NCI-H748 (cell line): ENCODE results near the gene KY.
"Not testable (repeated sequence)": the region's sequence is repeated elsewhere in the genome, so short reads cannot be mapped to it uniquely, and the experiment has no call there.

Source experiments
- DNase-seq: peaks from one replicate; lab custom pipeline; 2025; ENCODE audit not compliant: unreplicated experiment; lab: John Stamatoyannopoulos, UW

The KY gene

GRCh38 chr3:134605556-134605955 is 45.3 kb downstream of the KY start:
- DNase-seq: no peak

DNA sequence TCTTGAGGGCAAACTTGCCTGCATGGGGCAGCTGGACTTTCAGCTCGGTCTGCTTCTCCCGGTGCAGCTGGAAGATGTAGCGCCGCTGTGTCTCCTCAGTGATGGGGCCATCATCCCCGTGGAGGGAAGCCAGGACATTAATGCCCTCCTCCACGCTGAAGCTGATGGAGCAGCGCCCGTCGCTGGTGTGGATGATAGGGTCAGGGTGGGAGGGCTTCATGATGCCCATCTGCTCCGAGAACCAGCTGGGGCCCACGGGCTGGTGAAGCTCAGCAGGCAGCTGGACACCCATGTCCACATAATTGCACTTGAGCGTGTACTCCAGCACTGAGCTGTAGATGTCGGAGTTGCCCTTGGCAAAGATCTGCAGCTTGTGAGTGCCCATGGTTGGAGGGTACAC is 46.9 kb downstream of the KY start:
- no peak for DNase-seq

DNA sequence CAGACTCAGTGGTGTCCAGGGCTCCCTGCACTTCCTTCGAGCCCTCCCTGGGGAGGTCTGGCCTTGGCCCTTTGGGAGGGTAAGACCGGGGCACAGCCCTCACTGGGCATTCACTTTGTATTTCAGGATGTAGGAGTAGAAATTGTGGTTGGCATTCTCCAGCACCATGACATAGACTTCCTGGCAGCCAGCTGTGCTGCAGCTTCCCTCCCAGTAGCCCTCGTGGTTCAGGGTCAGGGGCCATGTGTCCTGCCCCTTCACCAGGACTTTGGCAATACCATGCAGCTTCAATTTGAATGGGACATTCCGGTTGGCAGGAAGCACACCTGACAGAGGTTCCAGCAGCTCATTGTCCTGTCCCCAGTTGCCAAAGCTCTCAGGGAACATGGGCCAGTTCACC is 47.3 kb downstream of the KY start:
- no peak for DNase-seq

DNA sequence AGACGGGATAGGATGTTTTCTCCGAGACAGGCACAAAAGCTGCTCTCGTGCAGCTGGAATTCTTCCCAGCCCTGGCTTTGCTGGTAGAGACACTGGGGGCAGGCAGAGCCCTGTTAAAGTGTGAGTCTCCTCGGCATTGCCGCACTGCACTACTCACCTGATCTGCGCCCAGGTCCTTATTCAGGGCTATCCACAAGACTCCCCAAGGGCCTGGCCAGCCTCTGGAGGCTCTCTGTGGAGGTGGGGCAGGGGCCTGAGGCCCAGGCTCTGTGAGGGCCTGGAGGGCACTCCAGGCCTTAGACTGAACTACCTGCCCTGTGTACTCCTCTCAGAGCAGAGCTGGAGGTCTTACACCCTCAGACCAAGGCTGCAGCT is 48.4 kb downstream of the KY start:
- no peak for DNase-seq

DNA sequence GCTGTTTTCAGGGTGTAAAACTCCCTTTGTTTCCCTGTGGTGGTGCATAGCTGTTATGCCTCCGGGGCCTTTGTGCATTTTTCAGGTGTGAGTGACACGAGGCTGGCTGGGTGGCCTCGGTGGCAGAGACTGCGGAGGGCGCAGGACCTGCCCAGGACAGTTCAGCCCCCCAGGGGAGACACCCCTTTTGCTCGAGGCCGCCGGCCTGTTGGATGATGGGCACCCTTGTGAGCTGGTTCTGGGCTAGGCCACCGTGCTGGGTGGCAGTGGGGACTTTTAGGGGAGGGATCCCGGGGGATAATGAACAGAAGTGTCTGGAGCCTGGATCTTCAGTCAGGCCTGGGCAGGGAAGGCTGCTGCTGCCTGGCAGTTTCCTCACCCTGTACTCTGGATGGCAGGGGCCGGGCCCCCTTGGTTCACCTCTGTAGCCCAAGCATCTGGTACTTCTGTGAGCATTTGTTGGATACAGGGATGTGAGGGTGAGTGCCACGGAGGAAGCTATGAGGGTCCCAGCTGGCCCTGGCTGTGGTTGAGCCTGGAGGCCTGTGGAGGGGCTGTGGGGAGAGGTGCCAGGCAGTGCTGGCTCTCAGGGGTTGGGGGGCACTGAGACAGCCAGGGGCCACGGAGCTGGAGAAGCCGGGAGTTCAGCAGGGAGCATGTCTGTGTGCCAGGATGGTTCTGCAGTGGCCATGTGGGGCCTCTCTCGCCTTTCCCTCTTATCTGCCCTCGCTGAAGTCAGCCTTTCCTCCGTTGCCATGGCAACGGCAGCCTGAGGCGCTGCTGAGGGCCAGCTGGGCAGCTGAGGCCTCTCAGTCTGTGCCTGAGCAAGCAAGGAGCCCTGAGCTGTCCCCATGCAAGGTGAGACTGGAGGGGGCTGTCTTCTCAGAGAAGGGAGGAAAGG is 49.0 kb downstream of the KY start:
- DNase-seq: peak; percentile 85

DNA sequence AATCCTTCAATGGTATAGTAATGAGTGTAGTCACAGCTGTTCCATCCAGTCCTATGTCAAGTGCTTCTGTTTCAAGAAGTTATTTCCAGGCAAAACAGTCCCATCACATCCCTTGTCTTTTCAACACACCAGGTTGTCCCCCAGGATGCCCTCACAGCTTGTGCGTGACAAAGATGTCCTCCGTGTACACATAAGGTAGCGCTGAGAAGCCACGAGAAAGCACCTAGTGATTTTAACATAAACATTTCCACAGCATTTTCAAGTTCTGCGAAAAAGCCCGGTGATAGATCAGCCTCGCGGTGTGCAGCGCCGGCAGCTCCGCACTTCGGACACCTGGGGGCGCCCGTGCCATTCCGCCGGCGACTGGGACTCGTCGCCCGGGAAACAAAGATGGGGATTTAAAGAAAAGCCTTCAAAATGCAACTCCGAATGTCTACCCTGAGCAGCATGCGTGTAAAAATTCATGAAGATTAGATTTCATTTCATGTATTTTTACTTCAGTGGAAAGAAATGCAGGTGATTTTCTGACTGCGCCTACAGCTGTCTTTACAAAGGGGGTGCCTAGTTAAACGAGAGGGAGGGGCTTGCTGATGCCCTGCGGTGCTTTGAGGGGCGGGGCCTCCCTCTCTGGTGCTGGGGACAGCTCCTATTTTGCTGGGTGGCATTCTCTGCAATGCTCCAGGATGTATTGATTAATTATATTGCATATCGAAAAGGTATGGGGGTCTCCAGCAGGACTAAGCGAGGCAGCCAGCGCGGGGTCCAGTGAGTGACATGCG is 49.9 kb downstream of the KY start:
- DNase-seq: peak; percentile 69

DNA sequence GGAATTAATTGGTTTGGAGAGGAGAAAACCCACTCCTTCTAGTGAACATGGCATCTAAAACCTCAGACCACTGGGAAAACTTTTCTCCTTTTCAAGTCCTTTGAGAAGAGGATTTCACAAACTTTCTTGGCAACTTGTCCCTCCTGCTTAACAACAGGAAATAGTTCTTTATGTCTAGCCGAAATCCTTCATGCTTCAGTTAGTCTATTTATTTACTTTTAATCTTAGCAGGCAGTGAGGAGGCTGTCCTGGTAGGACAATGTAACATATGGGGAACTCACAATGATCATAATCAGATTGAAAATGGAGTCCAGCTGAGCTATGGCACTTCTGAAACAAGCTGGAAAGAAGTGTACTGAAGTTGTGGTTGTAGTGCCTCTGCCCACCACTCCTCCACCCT is 50.6 kb downstream of the KY start:
- DNase-seq: no peak

DNA sequence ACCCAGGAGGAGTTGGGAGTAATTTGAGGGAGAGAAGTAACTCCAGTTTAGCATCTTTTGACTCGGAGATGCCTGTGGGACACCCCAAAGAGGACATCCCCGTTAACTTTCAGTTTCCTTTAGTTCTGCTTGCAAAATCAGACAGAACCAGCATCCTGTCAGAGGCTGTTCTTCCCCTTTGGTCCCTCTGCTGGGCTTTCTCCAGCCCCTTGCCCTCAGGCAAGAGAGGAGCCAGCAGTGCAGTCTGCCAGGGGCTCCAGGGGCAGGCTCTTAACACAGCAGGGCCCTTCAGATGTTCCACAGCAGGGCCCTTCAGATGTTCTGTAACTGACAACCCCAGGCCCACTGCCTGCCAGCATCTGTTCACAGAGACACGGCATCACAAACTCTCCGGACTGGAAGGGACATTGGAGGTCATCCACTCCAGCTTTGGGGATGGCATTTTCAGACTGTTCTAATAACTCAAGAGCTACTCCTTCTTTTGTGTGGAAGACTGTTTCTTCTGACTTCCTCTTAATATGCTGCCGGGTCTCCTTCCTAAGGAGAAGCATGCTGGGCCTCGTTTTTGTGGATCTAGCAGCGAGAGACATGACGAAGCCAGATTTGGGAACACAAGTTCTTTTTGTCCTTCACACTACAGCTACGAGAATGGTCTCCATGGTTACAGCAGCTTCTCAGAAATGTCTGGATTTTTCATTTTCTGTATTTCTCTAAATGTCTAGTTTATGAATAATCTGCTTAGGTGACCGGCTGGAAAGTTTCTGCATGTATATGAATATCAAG is 51.9 kb downstream of the KY start:
- DNase-seq: no peak

DNA sequence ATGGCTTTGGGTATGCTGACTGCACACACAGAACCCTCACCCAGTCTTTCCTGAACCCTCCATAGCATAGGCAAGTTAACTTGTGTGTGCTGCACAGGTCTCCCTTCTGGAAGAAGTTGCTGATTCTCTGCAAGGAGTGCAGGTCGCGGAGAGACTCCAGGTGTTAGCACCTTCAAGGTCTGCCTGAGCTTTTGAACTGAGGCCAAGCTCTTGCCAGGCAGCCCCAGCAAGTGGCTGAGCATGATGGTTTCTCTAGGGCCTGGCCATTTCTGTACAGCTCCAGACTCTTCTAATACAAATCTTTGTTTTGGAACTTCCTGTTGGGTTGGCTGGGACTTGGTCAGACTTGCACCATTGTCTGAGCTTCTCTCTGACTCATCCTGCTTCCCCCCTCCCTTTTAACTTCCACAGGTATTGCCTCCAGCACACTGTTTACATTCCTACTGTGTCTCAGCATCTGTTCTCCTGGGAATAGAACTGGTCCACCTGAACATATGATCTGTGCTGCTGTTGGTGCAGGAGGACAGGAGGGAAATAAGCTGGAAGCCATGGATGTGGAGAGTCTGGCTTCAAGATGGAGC is 53.3 kb downstream of the KY start:
- DNase-seq: no peak

DNA sequence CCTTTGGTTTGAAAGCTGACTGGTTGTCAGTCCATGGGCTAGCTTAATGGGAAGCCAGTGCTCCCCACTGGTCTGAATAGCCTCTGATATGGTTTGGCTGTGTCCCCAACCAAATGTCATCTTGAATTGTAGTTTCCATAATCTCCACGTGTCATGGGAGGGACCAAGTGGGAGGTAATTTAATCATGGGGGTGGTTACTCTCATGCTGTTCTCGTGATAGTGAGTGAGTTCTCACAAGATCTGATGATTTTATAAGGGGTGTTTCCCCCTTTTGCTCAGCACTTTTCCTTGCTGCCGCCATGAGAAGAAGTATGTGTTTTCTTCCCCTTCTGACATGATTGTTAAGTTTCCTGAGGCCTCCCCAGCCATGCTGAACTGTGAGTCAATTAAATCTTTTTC is 55.8 kb downstream of the KY start:
- DNase-seq: not testable (repeated sequence)

DNA sequence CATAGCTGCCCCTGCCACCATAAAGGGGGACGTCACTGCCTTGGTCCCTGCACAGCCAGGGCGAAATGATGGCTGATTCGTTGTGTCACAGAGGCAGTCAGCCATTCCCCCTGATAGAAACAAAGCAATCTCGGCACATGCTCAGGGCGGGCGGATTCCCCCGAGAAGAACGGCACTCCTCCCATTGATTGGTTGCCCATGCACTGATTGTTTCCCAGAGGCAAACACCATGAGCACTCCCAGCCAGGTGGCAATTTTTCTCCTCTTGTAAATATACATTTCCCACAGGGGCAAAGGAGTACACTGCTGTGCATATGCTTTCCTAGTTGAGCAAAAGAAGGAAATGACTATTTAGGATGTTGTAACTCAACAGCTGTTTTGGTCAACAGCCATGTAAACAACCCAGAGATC is 56.5 kb downstream of the KY start:
- DNase-seq: peak; percentile 67

- no peak for DNase-seq
Measured at GRCh38 chr3:134592806-134593205, 58.0 kb downstream of the KY start.

GRCh38 chr3:134590766-134591165 is 60.1 kb downstream of the KY start:
- DNase-seq: no peak

GRCh38 chr3:134579141-134579665 is 71.6 kb downstream of the KY start:
- DNase-seq: no peak

GRCh38 chr3:134576831-134577230 is 74.0 kb downstream of the KY start:
- no peak for DNase-seq

- no peak for DNase-seq
Measured at GRCh38 chr3:134576426-134576825, 74.4 kb downstream of the KY start.

- not testable (repeated sequence) for DNase-seq
Measured at GRCh38 chr3:134569899-134570298, 80.9 kb downstream of the KY start.

DNA sequence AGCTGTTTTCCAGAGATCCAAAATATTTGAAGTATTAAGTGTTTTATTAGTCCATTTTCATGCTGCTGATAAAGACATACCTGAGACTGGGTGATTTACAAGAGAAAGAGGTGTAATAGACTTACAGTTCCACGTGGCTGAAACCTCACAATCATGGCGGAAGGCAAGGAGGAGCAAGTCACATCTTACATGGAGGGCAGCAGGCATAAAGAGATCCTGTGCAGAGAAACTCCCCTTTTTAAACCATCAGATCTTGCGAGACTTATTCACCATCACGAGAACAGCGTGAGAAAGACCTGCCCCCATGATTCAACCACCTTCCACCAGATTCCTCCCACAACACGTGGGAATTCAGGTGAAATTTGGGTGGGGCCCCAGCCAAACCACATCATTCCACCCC is 82.0 kb downstream of the KY start:
- DNase-seq: no peak

- no peak for DNase-seq
Measured at GRCh38 chr3:134567605-134568004, 83.2 kb downstream of the KY start.

DNA sequence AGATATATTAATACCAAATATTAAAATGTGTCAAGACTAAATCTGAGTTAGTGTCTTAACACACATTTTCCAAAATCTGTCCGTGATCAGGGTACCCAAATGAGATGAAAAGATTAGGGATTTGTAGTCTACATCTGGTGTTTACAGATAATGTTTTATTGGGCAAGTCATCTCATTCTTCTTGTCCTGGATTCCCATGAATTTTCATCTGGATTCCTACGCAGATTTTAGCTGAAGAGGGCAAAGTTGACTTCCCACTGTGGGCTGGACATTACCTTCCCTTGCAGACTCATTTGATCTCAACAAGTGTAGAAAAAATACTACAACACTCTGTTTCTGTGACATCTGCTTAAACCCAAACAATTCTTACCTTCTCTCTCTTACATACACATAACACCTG is 85.8 kb downstream of the KY start:
- no peak for DNase-seq

DNA sequence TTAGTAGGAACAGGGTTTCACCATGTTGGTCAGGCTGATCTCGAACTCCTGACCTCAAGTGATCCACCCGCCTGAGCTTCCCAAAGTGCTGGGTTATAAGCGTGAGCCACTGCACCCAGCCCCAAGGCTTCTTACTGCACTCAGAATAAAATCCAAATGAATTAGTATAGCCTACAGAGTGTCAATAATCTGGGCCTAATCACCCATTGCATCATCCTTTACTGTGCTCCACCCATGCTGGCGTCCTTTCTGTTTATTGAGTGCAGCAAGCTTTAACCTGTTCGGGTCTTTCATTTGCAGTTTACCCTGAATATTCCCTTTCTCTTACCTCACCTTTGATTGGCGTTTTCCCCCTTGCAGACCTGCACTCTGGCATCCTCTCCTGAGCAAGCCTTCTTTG is 87.2 kb downstream of the KY start:
- DNase-seq: peak; percentile 6
